Neural crest cell (in vitro differentiated cells): ENCODE data around the gene ITM2C. TPM values are rescaled to one million over a fixed set of nuclear protein-coding genes. Genes with fewer than 3 reads are reported as not detected.

Source experiments
- DNase-seq: peaks from one replicate; pipeline ENCODE4 v3.0.0; 2021; ENCODE audit warnings: low read depth, mixed read lengths, low spot score
- H3K27ac Mint-ChIP-seq: one replicate; pipeline ENCODE4 v1.8.0; 2021; ENCODE audit warnings: mild to moderate bottlenecking, mixed read lengths; ENCODE audit not compliant: unreplicated experiment
- H3K27me3 Mint-ChIP-seq: 2 replicates; pipeline ENCODE4 v1.8.0; 2021; ENCODE audit warnings: low read depth, mild to moderate bottlenecking, mixed read lengths
- H3K36me3 Mint-ChIP-seq: 2 replicates; pipeline ENCODE4 v1.8.0; 2021; ENCODE audit warnings: low read depth, mild to moderate bottlenecking, mixed read lengths
- H3K4me1 Mint-ChIP-seq: 2 replicates; pipeline ENCODE4 v1.8.0; 2021; ENCODE audit warnings: mixed read lengths
- H3K4me3 Mint-ChIP-seq: one replicate; pipeline ENCODE4 v1.8.0; 2021; ENCODE audit warnings: mild to moderate bottlenecking, mixed read lengths
- H3K9me3 Mint-ChIP-seq: 2 replicates; pipeline ENCODE4 v1.8.0; 2021; ENCODE audit warnings: mixed read lengths
- total RNA-seq: library from RNA; stranded (reverse); gene quantifications from 2 replicates; pipeline ENCODE4 v1.2.1, GENCODE V29; 2021
- TF ChIP-seq, protein P1 (sequence below): fragments of 200-600 bp; sonication (generic); conservative IDR thresholded peaks from 2 replicates; pipeline ENCODE4 v1.5.0; 2021; ENCODE audit warnings: antibody characterized with exemption, mild to moderate bottlenecking

ITM2C gene
- total RNA-seq, 1 donor from 2014 or later: 106 TPM

DNA sequence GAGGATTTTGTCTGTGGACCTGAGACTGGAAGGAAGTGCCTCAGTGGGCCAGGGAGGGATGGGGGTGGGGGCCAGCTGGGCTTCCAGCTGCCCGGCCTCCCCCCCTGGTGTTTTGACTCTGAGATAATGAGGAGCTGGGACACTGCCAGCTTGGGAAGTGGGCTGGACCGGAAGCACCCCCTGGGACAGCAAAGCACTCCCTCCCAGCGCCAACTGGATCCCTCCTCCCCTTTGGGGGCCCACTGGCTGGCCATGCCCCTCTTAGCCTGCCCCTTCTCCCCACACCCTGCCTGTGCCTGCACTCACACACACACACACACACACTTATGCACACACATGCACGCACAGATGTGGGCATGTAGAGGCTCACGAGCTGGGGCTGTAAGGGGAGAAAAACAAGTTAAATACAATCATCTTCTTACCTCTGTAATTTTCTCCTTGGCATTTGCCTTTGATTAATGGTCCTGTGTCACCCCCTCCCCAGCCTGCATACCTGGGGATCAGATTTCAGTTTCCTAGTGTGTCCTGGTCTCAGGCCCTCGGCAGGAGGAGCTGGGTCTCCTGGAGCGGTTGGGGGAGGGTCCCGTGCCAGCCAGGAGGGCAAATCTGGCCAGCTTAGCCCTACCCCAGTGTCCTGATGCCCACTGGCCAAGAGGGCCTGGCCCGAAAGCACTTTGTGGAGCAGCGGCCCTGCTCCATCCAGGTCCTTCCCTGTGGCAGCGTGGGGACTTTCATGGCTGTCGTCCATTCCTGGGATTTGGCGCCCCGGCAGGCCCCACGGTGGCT lies 3.6 kb downstream of the ITM2C start:
- TF ChIP-seq, protein P1, sequence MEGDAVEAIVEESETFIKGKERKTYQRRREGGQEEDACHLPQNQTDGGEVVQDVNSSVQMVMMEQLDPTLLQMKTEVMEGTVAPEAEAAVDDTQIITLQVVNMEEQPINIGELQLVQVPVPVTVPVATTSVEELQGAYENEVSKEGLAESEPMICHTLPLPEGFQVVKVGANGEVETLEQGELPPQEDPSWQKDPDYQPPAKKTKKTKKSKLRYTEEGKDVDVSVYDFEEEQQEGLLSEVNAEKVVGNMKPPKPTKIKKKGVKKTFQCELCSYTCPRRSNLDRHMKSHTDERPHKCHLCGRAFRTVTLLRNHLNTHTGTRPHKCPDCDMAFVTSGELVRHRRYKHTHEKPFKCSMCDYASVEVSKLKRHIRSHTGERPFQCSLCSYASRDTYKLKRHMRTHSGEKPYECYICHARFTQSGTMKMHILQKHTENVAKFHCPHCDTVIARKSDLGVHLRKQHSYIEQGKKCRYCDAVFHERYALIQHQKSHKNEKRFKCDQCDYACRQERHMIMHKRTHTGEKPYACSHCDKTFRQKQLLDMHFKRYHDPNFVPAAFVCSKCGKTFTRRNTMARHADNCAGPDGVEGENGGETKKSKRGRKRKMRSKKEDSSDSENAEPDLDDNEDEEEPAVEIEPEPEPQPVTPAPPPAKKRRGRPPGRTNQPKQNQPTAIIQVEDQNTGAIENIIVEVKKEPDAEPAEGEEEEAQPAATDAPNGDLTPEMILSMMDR: no peak
- no peaks in the 10 kb centered on the region for H3K27me3 Mint-ChIP-seq
- H3K27ac Mint-ChIP-seq: peak overlapping the region; percentile 76
- H3K4me1 Mint-ChIP-seq: peaks cover 55% of the 10 kb centered on the region
- no peak for DNase-seq
- no peaks in the 10 kb centered on the region for H3K9me3 Mint-ChIP-seq
- H3K36me3 Mint-ChIP-seq: no peaks in the 10 kb centered on the region
- peak overlapping the region; percentile 82 for H3K4me3 Mint-ChIP-seq

DNA sequence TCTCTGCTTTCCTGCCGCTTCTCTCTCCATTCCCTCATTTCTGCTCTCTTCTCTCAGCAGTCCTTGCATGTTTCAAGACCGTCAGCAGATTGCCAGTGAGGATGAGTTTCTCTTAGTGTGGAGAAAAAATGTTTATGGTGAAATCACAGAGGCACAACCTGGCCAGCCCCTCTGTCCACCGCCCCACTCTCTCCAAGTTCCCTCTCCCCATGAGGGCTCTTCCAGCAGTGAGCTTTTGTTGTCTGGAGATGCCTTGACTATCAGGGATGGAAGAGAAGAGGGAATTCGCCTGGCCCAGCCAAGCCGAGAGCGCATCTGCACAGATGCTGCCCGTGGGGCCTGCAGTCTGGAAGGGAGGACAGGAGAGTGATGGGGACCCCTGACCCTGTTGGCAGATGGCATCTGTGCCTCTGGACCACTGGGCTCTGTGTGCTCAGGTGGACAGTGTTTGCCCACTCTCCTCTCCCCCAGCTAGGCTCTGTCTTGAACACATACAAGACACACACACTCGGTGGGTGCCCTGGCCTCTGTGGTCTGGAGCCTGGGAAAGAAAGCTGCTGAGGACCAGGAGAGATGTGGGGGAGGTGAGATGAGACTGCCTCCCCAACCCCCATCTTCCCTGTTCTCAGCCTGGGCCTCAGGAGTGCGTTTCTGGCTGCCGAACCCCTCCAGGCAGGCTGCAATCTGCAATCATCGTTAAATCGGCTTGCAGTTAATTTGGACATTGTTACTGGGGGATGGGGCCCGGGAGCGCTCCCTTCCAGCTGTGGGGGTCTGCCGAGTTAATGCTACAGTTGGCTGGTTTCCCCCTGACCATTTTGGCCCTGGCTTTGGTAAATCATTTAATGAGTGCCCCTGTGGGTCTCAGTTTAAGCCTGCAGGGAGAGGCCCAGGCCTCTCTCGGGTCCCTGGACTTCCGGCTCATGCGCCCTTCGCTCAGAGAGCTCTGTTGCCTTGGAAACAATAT lies 4.5 kb downstream of the ITM2C start:
- TF ChIP-seq, protein P1: no peak
- no peaks in the 10 kb centered on the region for H3K9me3 Mint-ChIP-seq
- no peak for DNase-seq
- peaks cover 52% of the 10 kb centered on the region for H3K4me1 Mint-ChIP-seq
- no peaks in the 10 kb centered on the region for H3K27me3 Mint-ChIP-seq
- H3K36me3 Mint-ChIP-seq: no peaks in the 10 kb centered on the region
- peak overlapping the region; percentile 83 for H3K27ac Mint-ChIP-seq
- peak overlapping the region; percentile 82 for H3K4me3 Mint-ChIP-seq

DNA sequence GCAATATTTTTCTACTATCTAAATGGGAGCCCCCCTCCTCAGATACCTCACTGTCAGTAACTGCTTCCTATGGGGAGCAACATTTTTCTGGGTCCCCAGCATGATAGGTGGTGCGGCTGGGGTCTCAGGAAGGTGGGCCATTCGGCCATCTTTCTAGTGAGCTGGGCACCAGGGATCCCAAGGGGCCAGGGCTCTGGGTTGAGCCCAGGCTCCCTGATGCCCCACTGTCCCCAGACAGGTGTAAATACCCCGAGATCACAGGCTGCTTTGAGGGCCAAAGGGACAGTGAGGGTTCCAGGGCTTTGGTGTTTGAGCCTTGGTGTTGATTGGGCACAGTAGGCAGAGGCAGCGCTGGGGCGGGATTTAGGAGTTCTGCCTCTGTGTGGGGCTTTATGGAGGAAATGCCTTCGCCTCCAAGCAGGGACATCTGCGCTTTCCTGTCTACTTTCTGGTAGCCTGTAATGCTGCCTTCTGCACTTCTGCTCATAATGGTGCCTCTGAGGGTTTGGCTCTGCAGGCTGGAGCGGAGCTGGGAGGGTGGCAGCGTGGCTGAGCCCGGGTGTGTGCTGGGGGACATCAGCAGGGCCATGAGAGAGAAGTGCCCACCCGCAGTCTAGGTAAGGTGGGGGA lies 5.3 kb downstream of the ITM2C start:
- H3K27ac Mint-ChIP-seq: peak overlapping the region; percentile 83
- no peaks in the 10 kb centered on the region for H3K27me3 Mint-ChIP-seq
- H3K9me3 Mint-ChIP-seq: no peaks in the 10 kb centered on the region
- H3K36me3 Mint-ChIP-seq: no peaks in the 10 kb centered on the region
- TF ChIP-seq, protein P1: no peak
- peaks cover 48% of the 10 kb centered on the region for H3K4me1 Mint-ChIP-seq
- peak overlapping the region; percentile 76 for H3K4me3 Mint-ChIP-seq
- DNase-seq: no peak

DNA sequence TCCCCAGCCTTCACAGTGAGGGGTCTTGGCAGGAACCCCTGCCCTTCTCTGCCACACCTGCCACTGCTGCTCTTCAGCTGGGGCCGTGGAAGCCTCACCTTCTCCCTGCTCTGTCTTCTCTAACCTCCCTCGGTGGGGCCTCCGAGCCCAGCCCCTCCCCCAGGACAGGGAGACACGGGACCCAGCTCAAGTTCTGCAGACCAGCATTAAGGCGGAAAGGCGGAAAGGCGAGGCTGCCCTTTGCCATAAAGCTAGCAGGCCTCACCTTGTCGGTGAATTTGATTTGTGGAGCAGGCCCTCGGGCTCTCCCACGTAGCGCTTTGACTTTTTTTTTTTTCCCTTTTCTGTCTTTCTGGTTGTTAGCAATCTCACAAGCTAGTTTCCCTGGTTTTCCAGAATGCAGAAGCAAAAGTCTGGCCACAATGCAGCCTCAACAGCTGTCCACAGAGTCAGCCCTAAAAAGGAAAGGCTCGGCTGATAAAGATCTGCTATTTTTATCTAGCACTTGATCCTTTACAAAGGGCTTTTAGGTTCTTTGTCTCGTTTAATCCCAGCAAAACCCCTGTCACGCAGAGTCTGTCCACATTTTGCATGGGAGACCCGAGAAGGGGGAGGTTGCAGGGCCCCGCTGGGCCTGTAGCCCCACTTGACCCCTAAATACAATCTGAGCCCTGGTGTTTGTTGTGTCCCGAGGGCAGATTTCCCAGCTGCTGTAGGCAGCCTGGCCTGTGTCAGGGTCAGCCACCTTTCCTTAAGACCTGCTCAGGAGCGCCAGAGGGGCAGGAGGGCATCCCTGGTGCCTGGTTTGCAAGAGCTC lies 6.0 kb downstream of the ITM2C start:
- no peaks in the 10 kb centered on the region for H3K27me3 Mint-ChIP-seq
- no peak for DNase-seq
- peak overlapping the region; percentile 76 for H3K4me3 Mint-ChIP-seq
- peaks cover 48% of the 10 kb centered on the region for H3K4me1 Mint-ChIP-seq
- TF ChIP-seq, protein P1: no peak
- no peaks in the 10 kb centered on the region for H3K36me3 Mint-ChIP-seq
- no peaks in the 10 kb centered on the region for H3K9me3 Mint-ChIP-seq
- peak overlapping the region; percentile 35 for H3K27ac Mint-ChIP-seq
